Fibroblast of lung (primary cell): ENCODE measurements around the gene E2F1.

Source experiments
- EZH2 ChIP-seq: IDR thresholded peaks from 2 replicates; pipeline ENCODE4 v1.5.1; 2012; ENCODE audit warnings: low read length, control low read depth, mild to moderate bottlenecking; ENCODE audit errors: missing control alignments
- TF ChIP-seq, protein P1 (sequence below), 2 donors: IDR thresholded peaks in 1 of 2; conservative IDR thresholded peaks in 1 of 2; 1 replicate in 1 of 2; 2 replicates in 1 of 2; pipeline ENCODE4 v1.5.1; 2011 to 2012; ENCODE audit warnings: low read length in 2 of 2, control low read depth in 1 of 2, inconsistent platforms in 1 of 2, low read depth in 1 of 2, mild to moderate bottlenecking in 1 of 2

DNA sequence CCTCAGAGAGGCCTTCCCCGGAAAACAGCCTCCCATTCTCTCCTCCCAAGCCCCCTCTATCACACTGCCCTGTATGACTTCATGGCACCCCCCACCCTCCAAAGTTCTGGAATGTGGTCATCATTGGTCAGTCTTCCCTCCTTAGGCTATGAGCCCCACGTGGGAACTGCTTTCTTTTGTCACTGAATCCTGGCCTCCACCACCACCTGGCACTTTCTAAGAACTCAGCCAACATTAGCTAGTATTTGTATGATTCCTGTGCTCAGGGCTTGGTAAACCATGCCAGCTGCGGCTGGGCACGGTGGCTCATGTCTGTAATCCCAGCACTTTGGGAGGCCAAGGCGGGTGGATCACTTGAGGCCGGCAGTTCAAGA, 8.4 kb upstream of the E2F1 start:
- no peak for TF ChIP-seq EZH2
- TF ChIP-seq, protein P1, sequence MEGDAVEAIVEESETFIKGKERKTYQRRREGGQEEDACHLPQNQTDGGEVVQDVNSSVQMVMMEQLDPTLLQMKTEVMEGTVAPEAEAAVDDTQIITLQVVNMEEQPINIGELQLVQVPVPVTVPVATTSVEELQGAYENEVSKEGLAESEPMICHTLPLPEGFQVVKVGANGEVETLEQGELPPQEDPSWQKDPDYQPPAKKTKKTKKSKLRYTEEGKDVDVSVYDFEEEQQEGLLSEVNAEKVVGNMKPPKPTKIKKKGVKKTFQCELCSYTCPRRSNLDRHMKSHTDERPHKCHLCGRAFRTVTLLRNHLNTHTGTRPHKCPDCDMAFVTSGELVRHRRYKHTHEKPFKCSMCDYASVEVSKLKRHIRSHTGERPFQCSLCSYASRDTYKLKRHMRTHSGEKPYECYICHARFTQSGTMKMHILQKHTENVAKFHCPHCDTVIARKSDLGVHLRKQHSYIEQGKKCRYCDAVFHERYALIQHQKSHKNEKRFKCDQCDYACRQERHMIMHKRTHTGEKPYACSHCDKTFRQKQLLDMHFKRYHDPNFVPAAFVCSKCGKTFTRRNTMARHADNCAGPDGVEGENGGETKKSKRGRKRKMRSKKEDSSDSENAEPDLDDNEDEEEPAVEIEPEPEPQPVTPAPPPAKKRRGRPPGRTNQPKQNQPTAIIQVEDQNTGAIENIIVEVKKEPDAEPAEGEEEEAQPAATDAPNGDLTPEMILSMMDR (conservative IDR thresholded peaks at IDR 0.05 in 1 of 2, IDR thresholded peaks at IDR 0.05 in 1 of 2; ENCODE audit: low read depth in 1 of 2, low read length in 2 of 2), result no peak
